COLO829 (cell line): ENCODE measurements around the gene EED.

Experiments
- DNase-seq: peaks from one replicate; pipeline ENCODE4 v3.0.0; 2012; ENCODE audit warnings: low spot score

EED gene

DNA sequence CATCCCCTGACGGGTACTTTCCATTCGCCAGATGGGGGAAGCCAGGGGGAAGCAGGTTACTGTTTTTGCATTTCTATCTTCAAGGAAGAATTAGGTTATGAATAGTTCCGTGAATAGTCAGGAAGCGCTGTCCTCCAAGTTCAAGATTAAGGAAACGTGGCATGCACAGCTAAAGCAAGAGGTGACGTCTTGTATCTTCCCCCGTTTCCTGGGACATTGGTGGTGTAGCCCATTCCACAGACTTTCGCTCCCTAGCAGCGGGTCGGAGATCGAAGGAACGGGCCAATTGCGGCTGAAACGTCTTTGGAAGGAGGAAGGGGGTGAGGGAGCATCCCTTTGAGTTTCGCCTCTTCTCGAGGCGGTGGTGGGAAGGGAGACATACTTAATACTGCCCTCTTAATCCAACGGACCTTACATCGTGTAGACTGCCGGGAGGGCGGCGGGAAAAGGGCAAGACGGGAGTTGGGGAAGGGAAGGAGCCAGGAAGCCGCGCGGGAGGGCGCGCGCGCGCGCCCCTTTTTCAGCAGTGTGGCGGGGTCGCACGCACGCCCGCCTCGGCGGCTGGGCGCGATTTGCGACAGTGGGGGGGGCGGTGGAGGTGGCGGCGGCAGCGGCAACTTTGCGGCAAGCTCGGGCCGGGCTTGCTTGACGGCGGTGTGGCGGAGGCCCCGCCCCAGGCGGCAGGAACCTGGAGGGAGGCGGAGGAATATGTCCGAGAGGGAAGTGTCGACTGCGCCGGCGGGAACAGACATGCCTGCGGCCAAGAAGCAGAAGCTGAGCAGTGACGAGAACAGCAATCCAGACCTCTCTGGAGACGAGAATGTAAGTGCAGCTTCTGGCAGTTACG lies at the start of gene EED:
Gene EED, plus strand, starts transcription at position 232 of the 847 bp plus-strand sequence. Its CDS starts 477 bp downstream, at position 709.
- DNase-seq: peak; percentile 91

DNA sequence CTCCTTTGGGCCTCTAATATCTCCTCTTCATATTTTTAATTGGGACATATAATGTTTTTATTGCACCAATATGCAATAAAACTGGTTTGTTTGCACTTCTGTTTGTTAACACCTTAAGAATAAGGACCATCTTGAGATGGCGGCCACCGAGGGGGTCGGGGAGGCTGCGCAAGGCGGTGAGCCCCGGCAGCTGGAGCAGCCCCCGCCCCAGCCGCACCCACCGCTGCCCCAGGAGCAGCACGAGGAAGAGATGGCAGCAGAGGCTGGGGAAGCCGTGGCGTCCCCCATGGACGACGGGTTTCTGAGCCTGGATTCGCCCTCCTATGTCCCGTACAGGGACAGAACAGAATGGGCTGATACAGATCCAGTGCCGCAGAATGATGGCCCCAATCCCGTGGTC lies 49.6 kb upstream of the EED start:
- DNase-seq: no peak

DNA sequence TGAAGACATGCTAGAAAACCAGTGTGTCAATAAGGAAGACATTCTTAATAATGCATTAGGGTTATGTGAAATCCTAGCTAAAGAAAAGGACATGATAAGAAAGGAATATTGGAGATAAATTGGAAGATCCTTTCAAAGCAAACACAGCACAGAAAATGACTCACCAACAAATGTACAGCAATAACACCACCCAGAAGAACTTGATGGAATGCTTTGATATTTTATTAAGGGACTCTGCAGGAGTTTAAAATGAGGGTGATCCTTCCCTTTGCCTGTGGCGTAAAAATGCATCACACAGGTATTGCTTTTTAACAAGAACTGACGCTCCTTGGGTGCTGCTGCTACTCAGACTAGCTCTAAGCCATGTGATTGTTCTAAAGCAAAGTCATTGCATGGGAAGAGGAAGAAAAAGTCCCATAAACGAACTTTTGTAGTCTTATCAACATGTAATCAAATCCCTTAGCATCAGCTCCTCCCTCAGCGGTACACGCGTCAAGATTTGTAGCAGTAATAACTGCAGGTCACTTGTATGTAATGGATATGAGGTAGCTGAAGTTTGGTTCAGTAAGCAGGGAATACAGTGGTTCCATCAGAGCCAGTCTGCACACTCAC lies 48.4 kb upstream of the EED start:
- no peak for DNase-seq

DNA sequence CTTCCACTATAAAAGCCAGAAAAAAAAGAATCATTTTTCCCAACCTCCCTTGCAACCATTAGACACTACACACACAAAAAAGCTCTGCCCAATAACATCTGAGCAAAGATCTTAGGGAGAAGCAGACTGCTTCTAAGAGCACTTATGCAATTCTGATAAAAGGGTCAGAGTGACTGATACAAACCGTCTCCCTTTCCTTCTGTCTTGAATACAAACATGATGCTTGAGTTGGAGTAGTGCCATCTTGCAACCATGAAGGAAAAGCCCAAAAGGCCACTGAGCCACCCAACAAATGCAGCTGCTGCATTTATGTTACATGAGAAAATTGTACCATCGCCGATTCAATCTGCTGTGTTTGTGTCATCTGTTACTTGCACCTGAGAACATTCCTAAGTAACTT lies 47.6 kb upstream of the EED start:
- no peak for DNase-seq

GRCh38 chr11:86197448-86197847 lies 47.1 kb upstream of the EED start:
- no peak for DNase-seq

- no peak for DNase-seq
These were observed 46.4 kb upstream of the EED start for GRCh38 chr11:86198139-86198538.

DNA sequence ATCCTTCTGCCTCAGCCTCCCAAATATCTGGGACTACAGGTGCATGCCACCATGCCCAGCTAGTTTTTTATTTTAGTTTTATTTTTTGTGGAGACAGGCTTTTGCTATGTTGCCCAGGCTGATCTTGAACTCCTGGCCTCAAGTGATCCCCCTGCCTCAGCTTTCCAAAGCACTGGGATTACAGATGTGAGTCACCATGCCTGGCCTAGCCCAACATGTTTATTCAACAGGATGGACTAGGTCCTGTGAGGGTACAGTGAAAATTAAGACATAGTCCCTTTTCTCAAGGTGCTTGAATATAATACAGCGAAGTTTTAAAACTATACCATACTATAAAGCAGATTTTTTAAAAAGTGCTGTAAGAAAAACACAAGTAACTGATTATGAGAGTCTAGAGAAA lies 45.2 kb upstream of the EED start:
- no peak for DNase-seq

- DNase-seq: no peak
These were observed 43.1 kb upstream of the EED start for GRCh38 chr11:86201371-86201884.

DNA sequence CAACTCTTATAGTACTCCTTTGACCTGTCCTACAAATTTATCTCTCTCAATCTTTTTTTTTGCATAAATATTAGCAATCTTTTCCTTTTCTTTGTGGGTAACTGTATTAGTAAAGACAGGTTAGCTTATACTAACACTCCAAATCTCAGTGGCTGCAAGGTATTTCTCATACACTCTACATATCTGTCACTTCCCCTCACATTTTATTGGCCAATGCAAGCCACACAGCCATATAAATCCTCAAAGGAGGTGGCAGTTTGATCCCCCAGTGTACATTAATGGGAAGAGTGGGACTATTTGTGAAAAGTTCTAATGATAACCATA lies 42.6 kb upstream of the EED start:
- DNase-seq: no peak

GRCh38 chr11:86204356-86204755 lies 40.2 kb upstream of the EED start:
- no peak for DNase-seq

DNA sequence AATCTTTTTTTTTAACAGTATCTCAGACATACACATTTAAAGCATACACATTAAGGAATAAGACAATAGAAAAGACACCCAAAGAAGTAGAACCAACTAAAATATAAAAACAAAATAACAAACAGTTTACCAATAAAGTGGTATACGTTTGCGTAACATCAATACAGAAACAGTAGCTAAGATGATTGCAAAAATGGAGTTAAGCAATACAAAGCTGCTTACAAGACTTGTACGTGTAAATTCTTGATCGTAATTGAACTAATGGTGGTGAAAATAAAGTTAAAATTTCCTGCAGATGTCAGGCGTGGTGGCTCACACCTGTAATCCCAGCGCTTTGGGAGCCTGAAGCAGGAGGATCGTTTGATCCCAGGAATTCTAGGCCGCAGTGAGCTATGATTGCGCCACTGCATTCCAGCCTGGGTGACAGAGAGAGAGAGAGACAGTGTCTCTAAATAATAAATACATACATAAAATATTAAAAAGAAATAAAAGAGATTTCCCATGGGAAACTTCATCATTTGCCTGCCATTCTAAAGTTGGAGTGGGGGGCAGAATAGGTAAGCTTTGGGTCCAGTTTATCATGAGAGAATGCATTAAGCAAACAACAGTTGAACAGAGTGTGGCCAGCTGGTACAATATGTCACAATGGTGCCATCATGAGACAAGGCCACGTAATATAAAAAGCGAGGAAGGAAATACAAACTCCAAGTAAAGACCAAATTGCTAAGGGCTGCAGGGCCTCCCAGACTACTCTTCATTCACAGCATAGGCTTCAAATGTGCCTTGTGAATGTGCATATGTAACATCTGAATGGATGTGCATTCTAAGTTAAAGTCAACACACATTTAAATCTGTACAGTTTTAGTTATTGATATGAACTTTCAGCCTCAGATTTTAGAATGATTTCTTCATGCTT lies 38.9 kb upstream of the EED start:
- DNase-seq: no peak

- no peak for DNase-seq
These were observed 38.2 kb upstream of the EED start for GRCh38 chr11:86206337-86206695.

DNA sequence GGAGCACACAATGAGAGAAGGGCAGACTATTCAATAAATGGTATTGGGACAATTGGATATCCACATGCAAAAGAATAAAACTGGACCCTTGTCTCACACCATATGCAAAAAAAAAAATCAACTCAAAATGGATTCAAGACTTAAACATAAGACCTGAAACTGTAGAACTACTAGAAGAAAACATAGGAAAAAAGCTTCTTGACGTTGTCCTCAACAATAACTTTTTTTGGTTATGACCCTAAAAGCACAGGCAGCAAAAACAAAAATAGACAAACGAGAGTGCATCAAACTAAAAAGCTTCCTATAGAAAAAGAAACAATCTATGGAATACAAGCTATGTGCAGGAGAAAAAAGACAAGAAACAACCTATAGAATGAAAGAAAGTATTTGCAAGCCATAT lies 37.1 kb upstream of the EED start:
- DNase-seq: no peak

DNA sequence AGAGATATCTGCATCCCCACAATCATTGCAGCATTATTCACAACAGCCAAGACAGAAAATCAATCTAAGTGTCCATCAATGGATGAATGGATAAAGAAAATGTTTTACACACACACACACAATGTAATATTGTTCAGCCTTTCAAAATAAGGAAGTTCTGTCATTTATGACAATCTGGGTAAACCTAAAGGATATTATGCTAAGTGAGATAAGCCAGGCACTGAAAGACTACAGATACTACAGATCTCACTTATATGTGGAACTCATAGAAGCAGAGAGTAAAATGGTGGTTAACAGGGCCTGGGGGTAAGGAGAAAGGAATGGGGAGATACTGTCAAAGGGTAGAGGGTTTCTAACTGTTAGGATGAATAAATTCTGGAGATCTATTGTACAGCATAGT lies 36.0 kb upstream of the EED start:
- no peak for DNase-seq

DNA sequence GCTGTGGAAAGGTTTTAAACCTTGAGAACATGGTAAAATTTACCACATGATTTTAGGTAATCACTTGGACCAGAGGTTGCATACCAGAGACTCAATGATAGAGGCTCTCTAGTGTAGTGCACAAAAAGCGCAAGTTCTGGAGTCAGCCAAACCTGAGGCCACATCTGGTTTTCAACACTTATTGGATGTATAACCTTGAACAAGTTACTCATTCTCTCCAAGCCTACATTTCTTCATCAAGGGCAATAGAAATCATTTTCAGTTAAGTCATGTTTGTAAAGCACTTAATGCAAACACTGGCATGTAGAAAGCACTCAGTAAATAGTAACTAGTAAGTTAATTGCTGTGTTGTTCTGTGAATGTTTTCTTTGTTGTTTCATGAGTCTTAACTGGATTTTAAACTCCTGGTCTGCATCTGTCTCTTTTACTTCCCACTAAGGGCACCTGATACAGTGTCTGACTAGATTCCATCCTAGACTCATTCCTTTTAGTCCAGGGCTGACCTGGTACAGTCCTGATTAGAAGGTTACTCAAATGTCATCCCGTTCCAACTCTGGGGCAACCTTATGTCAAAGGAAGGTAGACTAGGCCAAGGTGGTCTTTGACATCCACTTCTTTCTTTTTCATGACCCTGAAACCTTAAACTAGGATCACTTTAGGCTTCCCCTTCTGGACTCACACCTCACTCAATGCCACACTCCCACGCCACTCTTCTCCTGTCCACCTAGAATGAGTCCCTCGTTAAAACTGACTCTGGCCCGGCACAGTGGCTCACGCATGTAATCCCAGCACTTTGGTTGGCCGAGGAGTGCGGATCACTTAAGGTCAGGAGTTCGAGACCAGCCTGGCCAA lies 34.5 kb upstream of the EED start:
- DNase-seq: no peak

DNA sequence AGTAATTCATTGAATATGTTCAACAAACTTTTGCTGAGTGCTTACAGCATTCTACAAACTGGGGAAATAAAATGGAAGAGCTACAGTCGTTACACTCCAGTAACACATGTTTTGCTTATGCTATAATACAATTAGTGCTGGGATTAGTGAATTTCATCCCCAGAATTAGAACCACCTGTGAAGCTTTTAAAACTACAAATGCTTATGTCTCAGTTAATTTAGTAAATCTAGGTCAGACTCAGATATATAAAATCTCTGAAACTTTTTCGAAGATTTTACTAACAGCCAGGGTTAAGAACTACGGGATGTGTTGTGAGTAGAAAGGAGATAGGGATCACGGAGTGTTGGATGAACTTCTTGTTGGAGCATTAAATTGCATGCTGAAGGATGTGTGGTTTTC lies 33.7 kb upstream of the EED start:
- DNase-seq: no peak

DNA sequence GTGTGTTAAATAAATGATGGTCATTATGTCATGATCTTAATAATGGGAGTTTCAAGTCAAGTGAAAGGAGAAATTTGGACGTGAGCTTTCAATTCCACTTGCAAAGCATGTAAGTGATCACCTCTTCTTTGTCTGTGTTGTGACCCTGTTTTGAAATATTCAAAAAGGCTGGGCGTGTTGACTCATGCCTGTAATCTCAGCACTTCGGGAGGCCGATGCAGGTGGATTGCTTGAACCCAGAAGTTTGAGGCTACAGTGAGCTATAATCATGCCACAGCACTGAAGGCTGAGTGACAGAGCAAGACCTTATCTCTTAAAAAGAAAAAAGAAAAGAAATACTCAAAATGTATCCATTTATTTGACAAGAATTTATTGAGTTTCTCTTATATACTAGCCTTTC lies 32.9 kb upstream of the EED start:
- DNase-seq: no peak

GRCh38 chr11:86212019-86212611 lies 32.4 kb upstream of the EED start:
- no peak for DNase-seq

DNA sequence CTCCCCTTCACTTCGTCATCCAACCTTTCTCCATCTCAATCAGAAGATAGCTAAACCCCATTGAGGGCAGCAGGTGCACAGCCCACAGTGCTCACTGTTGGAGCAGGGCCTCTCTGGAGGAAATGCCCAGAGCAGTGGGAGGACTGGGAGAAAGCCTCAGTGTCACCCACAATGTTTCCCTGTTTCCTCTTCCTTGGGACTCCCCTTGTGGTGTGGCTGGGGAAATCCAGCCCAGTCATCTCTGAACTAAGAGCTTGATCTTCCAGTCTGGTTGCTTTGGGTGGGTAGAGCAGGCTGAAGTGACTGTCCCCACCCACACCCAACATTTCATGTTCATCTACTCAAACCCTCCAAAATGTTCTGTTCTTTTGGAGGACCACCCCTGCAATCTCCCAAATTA lies 29.8 kb upstream of the EED start:
- DNase-seq: no peak

GRCh38 chr11:86218125-86219084 lies 26.1 kb upstream of the EED start:
- DNase-seq: peak; percentile 92
